ENCODE results near the gene NEURL2.
"Not testable (repeated sequence)": the region's sequence is repeated elsewhere in the genome, so short reads cannot be mapped to it uniquely, and the experiment has no call there.

NEURL2 gene

DNA sequence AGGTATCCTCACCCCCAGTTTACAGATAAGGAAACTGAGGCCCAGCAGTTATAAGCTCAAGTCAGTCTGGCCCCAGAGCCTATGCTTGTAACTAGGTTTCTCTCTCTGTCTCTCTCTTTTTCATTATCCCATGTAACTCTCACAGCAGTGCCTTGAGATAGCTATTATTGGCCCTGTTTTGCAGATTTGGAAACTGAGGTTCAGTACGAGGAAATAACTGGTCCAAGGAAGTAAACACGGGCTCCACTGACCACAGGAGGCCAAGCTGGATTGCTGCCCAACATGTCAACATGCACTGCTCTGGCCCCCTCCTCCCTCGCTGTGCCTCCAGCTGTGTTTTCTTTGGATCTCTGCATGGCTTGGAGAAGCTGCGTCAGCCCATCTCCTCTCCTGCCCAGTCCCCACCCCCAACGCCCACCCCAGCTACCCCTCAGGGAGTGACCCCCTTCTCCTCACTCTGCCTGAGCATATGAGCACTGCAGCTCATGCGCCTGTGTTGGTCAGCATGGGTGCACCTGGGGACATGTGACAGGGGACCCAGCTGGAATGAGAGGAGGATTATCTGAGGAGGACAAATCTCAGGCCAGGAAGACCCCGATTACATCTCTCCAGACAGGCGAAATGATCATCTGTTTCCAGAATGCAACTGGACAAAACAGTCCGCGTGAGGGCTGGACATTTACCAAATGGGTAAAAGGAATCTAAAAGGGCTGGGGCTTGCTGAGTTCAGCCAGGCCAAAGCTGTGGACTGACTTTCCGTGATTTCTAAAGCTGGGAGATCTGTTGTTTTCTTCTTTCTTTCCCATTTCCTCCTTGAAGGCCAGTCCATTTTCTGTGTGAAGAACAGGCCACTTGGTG is 28.8 kb upstream of the NEURL2 start:
- no peak for DNase-seq (ENCODE audit: low spot score)

DNA sequence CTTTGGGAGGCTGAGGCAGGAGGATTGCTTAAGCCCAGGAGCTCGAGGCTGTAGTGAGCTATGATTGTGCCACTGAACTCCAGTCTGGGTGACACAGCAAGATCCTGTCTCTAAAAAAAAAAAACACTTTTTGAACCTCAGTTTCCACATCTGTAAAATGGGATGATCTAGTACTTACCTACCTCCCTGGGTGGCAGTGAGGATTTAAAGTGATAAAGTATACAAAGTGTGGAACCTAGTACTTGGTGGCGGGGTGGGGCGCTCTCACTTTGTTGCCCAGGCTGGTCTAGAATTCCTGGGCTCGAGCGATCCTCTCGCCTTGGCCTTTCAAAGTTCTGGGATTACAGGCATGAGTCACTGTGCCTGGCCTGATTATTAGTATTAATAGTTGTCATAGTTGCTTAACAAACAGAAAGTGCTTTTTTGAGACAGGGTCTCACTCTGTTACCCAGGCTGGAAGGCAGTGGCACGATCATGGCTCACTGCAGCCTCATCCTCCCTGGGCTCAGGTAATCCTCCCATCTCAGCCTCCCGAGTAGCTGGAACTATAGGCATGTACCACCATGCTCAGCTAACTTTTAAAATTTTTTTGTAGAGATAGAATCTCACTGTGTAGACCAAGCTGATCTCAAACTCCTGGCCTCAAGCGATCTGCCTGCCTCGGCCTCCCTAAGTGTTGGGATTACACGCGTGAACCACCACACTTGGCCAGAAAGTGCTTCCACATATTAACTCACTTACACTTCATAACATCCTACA is 27.9 kb upstream of the NEURL2 start:
- DNase-seq (ENCODE audit: low spot score): no peak

DNA sequence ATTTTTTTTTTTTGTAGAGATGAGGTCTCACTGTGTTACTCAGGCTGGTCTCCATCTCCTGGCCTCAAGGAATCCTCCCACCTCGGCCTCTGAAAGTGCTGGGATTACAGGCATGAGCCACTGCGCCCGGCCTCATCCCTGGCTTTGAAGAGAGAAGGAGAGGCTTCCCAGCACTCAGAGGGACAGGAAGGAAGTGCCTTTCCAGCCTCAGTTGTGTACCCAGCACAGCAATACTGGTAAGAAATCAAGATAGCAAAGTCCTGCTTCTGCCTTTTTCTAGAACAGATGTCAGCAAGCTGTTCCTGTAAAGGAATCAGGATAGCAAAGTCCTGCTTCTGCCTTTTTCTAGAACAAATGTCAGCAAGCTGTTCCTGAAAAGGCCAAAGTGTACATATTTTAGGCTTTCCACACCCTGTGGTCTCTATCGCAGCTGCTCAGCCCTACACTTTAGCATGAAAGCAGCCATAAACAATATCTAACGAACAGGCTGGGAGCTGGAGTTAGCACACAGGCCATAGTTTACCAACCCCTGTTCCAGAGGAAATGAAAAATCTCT is 27.3 kb upstream of the NEURL2 start:
- DNase-seq (ENCODE audit: low spot score): no peak

DNA sequence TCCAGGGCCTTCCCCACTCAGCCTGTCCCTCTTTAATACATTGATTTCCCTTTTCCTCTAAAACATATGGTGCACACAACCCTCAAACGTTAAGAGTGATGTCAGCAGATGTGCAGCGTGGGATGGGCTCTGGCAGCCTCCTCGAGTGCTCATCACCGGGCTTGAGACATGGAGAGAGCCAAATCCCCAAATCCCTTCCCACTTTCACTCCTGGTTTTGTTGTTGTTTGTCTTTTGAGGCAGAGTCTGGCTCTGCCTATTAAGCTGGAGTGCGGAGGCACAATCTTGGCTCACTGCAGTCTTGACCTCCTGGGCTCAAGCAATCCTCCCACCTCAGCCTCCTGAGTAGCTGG is 26.8 kb upstream of the NEURL2 start:
- DNase-seq (ENCODE audit: low spot score): no peak

DNA sequence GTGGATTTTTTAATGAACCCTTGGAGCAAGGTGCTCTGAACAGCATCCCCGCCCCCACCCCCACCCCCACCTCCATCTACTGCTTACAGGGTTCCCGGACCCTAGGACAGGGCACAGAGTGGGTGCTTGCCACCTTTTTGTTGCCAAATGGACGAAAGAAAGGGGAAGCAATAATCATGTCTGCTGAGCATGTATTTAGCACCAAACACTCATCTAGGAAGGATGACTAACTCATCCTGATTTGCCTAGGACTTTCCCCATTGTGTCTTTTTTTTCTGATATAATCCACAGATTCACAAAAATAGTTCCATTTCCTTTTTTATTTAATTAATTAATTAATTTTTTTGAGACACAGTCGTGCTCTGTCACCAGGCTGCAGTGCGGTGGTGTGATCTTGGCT is 22.1 kb upstream of the NEURL2 start:
- no peak for DNase-seq (ENCODE audit: low spot score)

DNA sequence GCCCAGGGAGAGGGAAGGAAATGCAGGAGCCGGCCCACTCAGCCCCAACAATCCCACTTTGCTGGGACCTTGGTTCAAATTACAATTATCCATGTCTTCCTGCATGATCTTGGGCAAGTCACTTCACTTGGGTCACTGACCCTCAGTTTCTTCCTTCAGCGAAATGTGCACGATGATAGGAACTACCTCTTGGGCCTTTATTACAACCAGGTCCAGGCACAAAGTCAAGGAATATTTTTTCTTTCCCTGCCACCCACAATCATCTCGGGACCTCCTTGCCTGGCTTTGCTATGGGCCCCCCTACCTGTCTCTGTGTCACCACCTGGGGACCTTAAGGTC is 21.3 kb upstream of the NEURL2 start:
- DNase-seq (ENCODE audit: low spot score): no peak

DNA sequence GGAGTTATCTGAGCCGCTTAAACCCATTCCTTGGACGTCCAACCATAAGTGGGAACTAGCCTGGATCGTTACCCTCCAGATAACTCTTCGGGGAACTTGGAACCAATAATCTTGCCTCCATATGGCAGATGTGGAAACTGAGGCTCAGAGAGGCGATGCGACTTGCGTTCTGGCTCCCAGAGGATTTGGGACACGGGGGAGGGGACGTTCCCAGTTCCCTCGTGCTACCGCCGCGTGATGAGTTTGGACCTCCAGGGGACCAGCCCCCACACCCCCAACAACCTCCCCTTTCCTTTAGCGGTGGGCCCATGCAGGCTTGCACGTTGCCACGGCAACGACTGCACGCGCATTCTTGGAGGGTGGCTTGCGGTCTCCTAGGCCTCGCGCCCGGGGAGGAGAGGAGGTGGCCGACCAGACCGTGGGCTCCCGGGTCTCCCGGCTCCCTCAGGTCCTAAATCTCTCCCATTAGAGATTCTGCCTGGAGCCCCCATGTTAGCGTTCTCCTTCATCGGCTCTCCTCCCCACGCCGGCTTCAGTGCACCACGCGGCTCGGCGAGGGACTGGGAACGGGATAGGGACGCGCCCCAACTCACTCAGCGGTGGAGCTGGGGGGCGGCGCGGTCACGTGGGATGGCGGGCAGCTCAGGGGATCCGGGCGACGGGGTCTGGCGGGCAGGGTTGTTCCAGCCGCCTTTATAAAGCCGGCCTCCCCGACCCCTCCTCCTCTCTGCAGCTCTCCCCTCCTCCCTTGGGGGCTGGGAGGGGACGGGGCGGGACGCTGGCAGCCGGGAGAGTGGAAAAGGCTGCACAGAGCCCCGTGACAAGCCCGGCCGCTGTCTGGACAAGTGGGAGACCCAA is 20.7 kb upstream of the NEURL2 start, which contains the start of gene PLTP:
Gene PLTP (minus strand): TSS at position 670 of the 858 bp plus-strand sequence. CDS start 703 bp downstream, outside the sequence.
- DNase-seq (ENCODE audit: low spot score): peak; percentile 40

DNA sequence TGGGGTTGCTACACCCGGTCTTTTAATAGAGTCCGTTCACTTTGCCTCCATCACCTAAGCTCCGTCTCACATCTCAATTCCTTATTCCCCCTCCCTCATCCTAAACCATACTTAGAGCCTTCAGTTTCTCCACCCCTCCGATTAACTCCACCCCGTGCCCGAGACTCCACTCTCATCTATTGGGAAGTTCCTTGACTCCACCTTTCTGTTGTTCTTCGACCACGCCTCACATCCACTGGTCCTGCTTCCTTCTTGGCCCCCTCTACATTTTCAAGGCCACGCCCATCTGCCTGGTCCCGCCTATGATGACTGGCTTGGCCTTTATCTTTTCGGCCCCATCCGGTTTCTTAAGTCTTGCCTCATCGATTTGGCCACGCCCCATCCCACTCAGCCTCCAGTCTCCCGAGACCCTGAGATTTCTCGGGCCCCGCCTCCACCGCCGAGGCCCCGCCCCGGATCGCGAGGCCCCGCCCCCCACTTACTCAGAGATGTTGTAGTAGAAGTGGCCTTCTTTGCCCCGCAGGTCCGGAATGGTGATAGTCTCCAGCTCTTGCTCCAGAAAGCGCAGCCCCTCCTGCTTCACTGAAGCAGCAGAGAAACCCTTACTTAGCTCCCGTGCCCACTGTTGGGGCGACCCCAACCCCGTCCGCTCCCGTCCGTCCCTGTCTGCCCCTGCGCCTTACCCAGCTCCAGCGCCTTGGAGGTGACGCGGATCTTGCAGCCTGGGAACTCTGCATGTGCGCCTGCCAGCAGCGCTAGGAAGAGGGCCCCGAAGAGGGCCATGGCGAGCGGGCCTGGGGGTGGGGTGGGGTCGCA is 19.9 kb upstream of the NEURL2 start:
- peak; percentile 96 for DNase-seq (ENCODE audit: low spot score)

DNA sequence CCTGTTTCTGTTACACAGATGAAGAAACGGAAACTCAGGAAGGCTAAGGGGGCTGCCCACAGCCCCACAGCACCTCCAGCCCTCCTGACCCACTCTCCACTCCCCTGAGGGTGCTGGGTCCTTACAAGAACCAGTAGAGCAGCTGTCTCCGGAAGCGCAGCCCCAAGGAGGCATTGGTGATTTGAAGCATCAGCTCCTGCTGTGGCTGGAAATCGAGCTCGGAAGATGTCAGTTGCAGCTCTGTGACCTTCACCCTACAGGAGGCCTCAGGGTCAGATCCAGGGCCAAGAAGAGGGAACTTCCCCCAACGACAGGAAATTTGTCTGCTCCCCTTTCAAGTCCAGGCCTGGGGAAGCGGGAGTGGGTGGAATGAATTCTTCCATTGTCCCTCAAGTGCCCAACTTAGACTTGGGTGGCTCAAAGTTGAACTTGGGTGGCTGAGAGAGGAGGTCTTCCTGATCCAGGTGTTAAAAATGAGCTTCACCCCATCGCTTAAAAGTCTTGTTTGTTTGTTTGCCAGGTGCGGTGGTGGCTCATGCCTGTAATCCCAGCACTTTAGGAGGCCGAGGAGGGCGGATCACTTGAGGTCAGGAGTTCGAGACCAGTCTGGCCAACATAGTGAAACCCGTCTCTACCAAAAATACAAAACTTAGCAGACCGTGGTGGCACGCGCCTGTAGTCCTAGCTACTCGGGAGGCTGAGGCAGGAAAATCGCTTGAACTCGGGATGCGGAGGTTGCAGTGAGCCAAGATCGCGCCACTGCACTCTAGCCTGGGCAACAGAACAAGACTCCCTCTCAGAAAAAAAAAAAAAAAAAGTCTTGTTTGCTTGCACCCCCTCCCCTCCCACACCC is 19.0 kb upstream of the NEURL2 start:
- DNase-seq (ENCODE audit: low spot score): no peak

DNA sequence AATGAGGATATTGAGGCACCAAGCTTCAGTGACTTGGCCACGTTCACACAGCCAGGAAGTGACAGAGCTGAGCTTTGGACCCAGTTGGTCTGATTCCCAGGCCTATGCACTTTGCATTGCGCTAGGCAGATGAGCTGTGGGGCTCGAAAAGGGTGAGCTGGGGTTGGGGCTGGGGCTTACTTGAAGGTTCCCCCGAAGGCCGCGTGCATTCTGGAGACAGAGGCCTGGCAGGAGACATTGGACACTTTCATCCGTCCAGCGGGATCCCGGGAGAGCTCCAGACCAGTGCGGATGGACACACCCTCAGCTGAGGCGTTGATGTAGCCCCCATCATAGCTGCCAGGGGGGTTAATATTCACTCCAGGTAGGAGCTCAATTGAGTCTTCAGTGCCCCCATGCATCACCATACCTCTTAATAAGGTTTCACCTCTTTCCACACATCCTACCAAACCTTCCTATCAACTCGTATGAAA is 18.4 kb upstream of the NEURL2 start:
- no peak for DNase-seq (ENCODE audit: low spot score)

DNA sequence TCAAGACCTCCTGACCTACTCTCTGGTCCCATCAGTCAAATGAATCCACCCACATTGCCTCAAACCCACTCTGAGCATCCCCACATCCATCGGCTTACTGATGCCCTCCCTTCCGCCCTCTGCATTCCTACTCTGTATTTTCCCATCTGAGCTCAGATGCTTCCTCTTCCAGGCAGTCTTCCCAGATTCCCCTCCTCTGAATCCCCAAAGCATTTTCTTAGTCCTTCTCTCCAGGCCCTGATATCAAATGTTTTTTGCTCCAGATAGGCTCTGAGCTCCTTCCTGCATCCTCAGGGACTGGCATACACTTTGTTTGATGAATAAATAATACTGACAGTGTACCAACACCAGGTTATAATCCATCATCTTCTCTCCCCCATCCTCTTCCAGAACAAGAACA is 17.1 kb upstream of the NEURL2 start:
- no peak for DNase-seq (ENCODE audit: low spot score)

DNA sequence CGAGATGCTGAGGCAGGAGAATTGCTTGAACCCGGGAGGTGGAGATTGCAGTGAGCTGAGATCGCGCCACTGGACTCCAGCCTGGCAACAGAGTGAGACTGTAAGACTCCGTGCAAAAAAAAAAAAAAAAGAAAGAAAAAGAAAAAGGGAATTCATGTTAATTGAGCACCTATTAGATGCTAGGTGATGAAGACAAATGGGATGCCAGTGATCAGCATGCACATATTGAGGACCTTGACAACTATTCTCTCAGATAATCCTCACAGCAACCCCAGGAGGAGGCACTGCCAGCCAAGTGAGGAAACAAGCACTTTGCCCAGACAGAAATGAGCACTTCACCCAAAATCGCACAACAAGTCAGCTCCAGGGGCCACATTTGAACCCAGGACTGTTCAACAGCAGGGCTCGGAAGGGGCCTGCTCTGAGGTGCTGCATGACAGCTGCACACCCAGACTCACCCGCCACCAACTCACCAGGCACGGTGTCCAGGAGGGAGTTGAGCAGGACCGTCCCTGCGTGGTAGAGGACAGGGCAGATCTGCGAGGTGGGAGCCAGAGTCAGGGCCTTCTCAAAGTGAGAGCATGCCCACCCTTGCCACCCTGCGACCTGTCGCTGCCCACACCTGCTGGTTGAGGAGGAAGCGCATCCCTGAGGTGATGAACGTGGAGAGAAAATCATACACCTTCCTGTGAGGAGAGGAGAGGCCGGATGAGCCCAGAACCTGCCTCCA is 16.4 kb upstream of the NEURL2 start:
- no peak for DNase-seq (ENCODE audit: low spot score)

DNA sequence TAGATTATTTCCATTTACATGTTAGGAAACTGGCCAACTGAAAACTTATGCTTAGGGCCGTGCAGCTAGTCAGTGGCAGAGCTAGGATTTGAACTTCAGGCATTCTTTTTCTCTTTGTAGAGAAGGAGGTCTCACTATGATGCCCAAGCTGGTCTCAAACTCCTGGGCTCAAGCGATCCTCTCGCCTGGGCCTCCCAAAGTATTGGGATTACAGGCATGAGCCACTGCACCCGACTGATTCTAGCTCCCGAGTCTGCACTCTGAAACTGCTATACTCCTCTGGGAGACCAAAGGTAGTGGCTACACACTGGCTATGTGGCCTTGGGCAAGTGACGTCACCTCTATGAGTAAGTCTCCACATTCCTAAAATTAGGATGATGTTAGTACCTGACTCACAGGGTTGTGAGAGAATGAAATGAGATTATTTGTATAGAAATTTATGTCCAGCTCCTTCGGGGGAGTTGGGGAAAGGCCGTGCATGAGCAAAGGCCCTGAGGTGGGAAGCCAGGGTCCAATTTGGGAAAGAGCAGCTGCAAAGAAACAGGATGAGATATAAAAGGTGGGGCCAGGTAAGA is 14.6 kb upstream of the NEURL2 start:
- no peak for DNase-seq (ENCODE audit: low spot score)

DNA sequence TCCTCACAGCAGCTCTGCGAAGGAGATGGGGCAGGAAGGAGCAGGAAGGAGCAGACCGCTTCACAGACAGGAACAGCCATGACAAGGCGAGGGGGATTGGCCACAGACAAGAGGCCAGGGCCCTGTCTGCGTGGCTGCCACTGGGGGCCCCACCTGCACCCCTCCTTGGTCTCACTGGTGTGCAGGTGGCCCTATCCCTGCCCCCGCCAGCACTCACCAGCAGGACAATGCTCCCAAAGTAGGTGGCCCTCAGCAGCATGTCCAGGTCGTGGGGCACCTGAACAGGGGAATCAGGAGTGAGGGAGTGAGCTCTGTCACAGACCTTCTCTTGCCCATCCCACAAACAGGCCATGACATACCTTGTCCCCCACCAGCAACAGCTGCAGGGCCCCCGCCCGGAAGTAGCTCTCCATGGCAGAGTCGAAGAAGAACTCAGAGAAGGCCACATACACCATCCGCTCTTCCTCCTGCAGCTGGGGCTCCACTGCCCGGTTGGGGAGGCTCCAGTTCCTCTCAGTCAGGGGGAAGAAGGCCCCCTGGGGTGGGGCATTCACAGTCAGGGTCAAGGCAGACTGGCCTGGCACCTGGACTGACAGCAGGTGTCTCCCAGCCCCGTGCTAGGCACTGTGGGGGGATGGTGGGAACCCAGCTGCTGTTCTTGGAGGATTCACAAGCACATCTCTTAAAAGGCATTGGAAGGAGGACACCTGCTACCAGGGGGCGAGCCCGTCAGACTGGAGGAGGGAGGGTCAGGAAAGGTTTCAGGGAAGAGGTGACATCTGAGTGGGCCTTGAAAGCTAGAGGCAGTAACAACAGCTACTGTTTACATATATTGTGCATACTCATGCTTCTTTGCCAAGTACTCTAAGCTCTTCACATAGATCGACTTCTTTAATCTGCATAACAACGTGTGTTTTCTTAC is 13.8 kb upstream of the NEURL2 start:
- no peak for DNase-seq (ENCODE audit: low spot score)

DNA sequence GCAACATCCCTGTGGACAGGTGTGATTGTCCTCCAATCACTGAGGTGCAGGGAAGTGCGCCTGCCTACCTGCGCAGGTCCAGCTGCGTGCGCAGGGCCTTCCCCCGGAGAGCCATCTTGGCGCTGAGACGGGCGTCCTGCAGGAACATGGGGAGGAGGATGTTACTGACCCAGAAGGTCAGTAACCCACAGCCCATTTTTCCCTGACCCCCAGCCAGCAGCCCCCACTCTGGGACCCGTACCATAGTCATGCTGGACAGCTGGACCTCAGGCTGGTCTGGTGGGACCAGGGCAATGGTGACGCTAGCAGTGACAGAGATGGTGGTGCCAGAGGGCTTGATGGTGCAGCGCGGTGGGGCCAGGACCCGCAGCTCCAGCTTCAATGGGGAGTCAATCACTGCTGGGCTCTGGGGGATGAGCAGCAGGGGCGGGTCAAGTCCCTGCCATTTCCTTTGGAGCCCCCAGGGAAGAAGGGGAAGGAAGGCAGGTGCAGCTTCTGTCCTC is 11.2 kb upstream of the NEURL2 start:
- DNase-seq (ENCODE audit: low spot score): no peak

DNA sequence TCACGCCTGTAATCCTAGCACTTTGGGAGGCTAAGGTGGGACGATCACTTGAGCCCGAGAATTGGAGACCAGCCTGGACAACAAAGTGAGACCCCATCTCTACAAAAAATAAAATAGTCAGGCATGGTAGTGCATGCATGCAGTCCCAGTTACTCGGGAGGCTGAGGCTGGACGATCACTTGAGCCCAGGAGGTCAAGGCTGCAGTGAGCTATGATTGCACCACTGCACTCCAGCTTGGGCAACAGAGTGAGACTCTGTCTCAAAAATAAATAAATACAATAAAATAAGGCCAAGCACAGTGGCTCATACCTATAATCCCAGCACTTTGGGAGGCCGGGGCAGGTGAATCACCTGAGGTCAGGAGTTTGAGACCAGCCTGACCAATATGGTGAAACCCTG is 10.3 kb upstream of the NEURL2 start:
- not testable (repeated sequence) for DNase-seq (ENCODE audit: low spot score)

DNA sequence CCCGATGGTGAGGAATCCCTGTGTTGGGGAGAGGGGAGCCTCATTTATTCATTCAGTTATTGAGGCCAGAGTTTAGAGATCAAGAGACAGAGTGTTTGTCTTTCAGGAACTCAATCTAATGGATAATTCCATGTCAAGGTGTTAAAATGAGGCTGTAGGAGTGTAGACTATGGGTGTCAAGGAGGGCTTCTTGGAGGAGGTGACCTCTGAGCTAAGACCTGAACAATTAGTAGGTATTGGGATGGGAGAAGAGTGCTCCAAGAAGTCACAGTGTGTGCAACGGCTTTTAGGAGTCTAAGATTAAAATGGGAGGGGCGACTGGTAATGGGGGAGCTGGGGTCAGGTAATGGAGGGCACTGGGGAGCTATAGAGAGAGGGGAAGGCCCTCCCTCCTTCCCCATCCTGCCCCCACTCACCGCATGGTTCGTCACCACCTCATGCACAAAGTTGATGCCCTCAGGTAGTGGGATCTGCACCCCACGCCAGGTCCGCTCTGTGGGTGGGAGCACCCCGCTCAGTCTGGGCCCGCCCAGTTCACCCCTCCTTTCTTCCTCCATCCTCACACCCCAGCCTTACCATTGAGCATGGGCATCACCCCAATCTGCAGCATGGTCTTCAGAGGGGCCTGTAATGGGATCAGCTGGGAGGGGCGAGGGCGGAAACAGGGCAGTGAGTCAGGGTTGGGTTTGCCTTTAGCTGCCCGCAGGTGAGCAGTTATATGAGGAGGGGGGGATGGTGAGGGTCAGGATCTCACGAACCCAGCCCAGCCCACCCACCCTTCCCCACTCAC is 8.2 kb upstream of the NEURL2 start:
- no peak for DNase-seq (ENCODE audit: low spot score)

All from SW480 (cell line).